Fibroblast of skin of back (primary cell): ENCODE data around the gene BBX.
"Not testable (repeated sequence)": the region's sequence is repeated elsewhere in the genome, so short reads cannot be mapped to it uniquely, and the experiment has no call there.

ENCODE experiments used
- DNase-seq: peaks from one replicate; pipeline ENCODE4 v3.0.0-alpha.2; 2013

The BBX gene

GRCh38 chr3:107810171-107811071 lies 287.7 kb downstream of the BBX start:
- DNase-seq = peak; percentile 12

DNA sequence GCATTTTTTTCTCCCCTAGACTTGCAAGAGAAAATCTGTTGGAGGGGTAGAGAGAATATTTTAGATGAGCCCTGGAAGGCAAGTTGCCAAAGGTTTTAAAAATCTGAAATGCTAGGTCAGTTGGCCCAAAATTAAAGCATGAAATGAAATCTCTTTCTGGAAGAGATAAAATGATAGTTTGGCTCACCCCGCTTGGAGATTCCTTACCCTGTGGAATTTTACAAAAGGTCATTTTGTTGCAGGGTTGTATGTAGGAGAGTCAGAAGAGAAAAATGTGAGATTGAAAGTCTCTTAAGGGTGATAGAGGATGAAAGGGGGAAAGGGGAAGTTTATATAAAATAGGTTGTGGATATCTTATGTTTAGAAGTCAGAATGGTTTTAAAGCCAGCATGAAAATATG lies 290.3 kb downstream of the BBX start:
- peak; percentile 21 for DNase-seq

- DNase-seq = no peak
These were observed 293.3 kb downstream of the BBX start for GRCh38 chr3:107816107-107816506.

DNA sequence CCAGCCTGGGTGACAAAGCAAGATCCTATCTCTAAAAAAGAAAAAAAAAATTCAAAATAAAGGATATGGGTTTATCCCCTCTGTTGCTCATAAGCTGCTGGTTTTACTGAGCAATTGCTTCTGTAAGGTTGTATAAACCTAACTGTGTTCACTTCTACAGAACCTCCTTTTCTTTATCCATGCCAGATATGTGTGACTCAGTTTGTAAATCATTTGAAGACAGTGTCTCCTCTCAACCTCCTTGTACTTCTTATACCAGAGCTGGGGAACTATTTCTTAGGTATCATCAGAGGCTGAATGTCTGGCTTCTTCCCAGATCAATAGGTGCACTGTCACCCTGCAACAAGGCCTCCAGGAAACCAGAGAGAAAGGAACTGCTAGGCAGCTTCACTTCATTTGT lies 294.3 kb downstream of the BBX start:
- DNase-seq = no peak

- no peak for DNase-seq
These were observed 295.3 kb downstream of the BBX start for GRCh38 chr3:107818025-107818424.

- DNase-seq = no peak
These were observed 296.9 kb downstream of the BBX start for GRCh38 chr3:107819656-107820055.

DNA sequence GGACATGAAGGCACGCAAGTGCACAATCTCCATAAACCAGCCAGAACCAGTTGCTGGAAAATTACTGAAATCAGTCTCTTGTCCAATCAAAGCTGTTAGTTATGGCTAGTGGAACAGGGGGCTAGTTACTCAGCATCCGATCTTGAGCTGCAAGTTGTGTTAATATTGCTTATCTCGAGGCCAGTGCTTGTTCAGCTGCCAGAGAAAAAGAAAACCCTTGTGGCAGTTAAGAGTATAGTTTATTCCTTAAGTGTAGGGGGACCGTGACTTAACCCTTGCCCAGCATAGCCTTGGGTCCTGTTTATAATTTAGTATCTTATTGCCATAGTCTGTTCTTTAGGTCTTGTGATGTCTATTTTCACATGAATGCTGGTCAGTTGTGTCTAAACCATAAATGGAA lies 299.5 kb downstream of the BBX start:
- DNase-seq = no peak

- no peak for DNase-seq
These were observed 302.1 kb downstream of the BBX start for GRCh38 chr3:107824822-107825371.

GRCh38 chr3:107825556-107825955 lies 302.8 kb downstream of the BBX start:
- DNase-seq = no peak

DNA sequence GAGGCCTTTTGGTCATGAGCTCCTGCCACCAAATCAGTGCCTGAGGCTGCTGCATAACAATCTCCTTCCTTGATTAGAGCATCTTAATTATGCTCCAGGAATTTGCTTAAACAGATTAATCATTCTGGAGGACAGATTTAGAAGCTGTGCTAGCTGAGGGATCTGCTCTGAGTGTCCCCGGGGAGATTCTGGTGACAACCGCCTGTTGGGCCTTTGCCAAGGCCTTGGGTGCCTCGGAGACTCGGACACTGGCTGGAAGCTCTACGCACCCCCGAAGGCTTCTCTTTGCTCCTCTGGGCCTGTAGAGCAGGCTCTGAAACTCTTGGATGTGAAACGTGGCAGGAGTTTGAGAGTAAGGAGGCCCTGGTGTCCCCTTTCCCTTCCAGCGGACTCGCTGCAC lies 304.0 kb downstream of the BBX start:
- DNase-seq = no peak

- DNase-seq = no peak
These were observed 306.4 kb downstream of the BBX start for GRCh38 chr3:107829185-107829584.

DNA sequence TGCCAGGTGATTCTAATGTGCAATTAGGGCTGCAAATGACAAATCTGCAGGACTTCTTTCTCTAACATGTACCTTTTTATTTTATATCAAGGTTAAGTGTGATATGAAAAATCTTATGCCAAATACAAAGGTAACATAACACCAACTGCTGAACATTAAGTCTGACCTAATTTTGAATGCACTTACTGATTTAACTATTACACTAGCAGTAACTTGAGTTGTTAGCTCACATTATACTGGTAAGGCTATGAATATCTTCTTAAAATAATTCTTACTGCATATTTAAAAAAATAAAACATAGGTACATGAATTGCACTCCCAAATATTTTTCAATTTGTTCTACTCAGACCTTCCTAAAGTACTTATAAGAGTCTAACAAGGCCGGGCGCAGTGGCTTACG lies 308.8 kb downstream of the BBX start:
- no peak for DNase-seq

DNA sequence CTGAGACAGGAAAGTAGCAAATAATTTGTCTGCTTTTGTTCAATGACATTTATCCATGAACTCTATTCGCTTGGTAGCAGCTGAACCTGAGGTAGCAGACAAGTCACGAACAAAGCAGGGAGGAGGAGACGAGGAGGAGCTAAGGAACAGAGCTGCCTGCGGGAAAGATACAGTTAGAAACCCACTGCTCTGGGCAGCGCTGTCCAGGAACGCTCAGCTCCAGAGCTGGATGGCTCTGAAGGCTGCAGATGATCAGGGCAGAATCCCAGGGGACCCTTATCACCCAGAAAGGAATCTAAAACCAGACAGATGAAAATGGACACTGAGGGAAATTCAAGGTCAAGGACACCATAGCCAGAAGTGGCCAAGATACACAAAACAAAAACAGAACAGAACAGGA lies 310.3 kb downstream of the BBX start:
- peak; percentile 15 for DNase-seq

GRCh38 chr3:107833722-107834416 lies 311.1 kb downstream of the BBX start:
- DNase-seq = no peak

DNA sequence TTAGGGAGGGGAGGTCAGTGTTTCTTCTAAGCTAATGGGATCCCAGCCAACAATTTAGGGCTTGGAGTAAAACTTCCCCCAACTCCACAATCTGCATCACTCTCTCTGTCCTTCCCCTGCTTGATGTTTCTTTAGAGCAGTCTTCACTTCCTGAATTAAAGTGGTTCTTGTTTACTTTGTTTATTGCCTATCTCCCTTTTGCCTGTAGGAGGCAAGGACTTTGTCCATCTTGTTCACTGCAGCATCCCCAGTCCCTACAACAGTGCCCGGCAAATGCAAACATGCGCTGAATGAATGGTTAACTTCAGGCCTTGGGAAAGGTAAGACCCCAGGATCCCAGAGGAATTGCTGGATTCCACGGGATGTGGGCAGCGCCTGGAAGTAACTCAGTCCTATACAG lies 312.2 kb downstream of the BBX start:
- not testable (repeated sequence) for DNase-seq

DNA sequence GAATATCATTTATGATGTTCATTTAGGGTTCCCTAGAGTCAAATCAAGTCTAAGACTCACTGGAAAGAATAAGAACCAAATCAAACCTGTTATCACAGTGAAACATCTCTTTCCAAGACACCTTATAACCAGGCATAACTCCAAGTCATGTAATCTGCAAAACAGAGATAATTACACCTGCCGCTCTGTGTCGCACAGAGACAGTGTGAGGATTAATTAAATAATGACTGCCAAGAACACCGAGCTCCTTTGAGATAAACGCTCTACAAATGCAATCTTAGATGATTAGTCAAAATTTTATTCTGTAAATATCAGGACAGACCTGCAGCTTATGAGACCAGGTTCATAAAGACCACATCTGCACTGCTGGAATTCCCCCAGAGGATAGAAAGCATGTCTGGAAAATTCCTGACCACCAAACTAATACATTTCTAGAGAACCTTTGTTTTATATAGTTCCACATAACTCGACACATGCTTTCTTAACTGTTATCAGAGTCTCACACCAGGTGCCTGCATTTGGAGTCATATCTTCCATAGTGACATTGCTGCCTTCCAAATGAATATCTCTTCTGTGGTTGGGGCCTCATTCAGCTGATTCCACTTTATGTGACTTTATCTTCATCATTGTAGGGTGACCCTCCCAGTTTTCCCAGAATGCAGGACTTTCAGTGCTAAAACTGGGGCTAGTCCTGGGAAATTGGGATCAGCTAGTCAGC lies 315.3 kb downstream of the BBX start:
- no peak for DNase-seq

- DNase-seq = no peak
These were observed 319.1 kb downstream of the BBX start for GRCh38 chr3:107841831-107842230.

GRCh38 chr3:107842940-107843339 lies 320.2 kb downstream of the BBX start:
- no peak for DNase-seq

DNA sequence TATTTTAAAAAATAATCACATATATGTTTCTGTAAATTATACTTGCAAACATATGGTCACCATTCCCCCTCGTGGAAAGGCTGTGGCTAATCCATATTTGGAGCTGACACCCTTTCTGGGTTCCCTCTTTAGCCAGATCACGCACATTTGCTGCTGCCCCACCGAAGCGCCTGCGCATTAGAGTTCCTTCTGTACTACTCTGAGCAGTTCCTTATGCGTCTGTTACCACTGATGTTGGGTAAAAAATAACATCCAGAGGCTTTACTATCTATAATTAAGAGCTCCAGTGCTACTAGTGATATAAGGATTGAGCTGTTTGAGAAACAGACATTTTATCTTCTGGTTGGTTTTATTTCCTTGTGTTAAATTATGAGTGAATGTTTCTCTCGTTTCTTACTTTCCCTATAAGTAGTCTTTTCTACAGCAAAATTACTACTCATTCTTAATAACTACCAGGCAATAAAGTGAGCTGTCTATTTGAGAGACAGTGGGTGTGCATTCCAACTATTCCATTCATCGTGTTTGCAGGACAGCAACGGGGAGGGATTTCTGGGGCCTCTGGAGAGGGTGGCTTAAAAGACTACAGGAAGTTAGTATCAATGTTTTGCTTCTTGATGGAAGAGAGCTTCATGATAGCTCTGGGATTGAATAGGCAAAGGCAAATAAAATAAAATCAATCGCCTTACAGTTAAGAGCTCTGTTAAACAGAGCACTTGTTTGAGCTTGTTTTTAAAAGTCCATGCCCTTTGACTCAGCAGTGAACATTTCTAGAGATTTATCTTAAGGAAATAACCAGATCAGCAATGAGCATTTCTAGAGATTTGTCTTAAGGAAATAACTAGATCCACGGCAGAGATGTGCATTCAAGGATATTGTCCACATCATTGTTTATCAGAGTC lies 322.9 kb downstream of the BBX start:
- peak; percentile 67 for DNase-seq

DNA sequence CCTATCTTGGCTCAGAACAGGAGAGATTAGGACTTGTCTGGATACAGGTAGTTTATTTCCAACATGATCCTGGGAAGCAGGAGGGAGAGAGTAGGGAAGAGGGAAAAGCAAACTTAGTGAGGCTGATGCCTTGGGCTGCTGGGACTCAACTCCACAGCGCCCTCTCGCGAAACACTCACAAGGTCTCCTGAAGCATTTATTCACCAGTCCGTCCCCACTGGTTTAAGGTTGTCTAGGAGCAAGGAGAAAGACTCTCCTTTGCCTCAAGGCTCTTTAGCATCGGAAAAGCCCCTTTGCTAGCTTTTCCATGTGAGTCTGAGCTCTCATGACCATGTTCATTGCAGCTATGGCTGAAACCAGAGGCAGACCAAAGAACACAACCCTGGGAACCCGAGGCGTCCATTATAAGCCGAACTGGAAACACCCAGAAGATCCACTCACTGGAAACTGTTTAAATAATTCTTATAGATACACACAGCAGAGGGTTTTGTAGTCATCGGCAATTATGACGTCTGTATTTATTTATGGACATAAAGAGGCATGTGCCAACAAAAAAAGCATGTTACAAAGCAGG lies 323.6 kb downstream of the BBX start:
- DNase-seq = peak; percentile 62

- DNase-seq = no peak
These were observed 325.0 kb downstream of the BBX start for GRCh38 chr3:107847791-107848190.
